ENCODE results near the gene HHLA2. TPM values are rescaled to one million over a fixed set of nuclear protein-coding genes. Genes with fewer than 3 reads are reported as not detected.

Gene HHLA2
- total RNA-seq, 1 donor from 2014 or later, result not detected

GRCh38 chr3:108410531-108410984, 114.2 kb downstream of the HHLA2 start:
- FAIRE-seq (no peak), DNase-seq (ENCODE audit: low read depth) (no peak)
- TF ChIP-seq CTCF (IDR thresholded peaks at IDR 0.05; ENCODE audit: insufficient read depth, low read length, severe bottlenecking), result no peak
- H3K36me3 ChIP-seq (ENCODE audit: control insufficient read depth, insufficient read depth, low read length), result no peaks in the 10 kb centered on the region
- H3K27me3 ChIP-seq (ENCODE audit: control insufficient read depth, insufficient read depth, low read length), result no peaks in the 10 kb centered on the region
- H3K4me3 ChIP-seq (ENCODE audit: low read depth, low read length), result no peak overlapping the region

- Histone ChIP-seq H3K4me3 (ENCODE audit: low read depth, low read length) (no peak overlapping the region), H3K36me3 (ENCODE audit: control insufficient read depth, insufficient read depth, low read length) (no peaks in the 10 kb centered on the region), H3K27me3 (ENCODE audit: control insufficient read depth, insufficient read depth, low read length) (no peaks in the 10 kb centered on the region)
- FAIRE-seq, result no peak
- no peak for TF ChIP-seq CTCF (IDR thresholded peaks at IDR 0.05; ENCODE audit: insufficient read depth, low read length, severe bottlenecking)
- DNase-seq (ENCODE audit: low read depth), result peak; percentile 82
Observed at GRCh38 chr3:108412121-108412750, 115.9 kb downstream of the HHLA2 start.

- Histone ChIP-seq H3K27me3 (ENCODE audit: control insufficient read depth, insufficient read depth, low read length) (no peaks in the 10 kb centered on the region), H3K36me3 (ENCODE audit: control insufficient read depth, insufficient read depth, low read length) (no peaks in the 10 kb centered on the region), H3K4me3 (ENCODE audit: low read depth, low read length) (no peak overlapping the region)
- no peak for TF ChIP-seq CTCF (IDR thresholded peaks at IDR 0.05; ENCODE audit: insufficient read depth, low read length, severe bottlenecking)
- FAIRE-seq (no peak), DNase-seq (ENCODE audit: low read depth) (no peak)
Observed at GRCh38 chr3:108414007-108414406, 117.7 kb downstream of the HHLA2 start.

- DNase-seq (ENCODE audit: low read depth) (no peak), FAIRE-seq (no peak)
- TF ChIP-seq CTCF (IDR thresholded peaks at IDR 0.05; ENCODE audit: insufficient read depth, low read length, severe bottlenecking), result no peak
- H3K27me3 ChIP-seq (ENCODE audit: control insufficient read depth, insufficient read depth, low read length), result no peaks in the 10 kb centered on the region
- no peaks in the 10 kb centered on the region for H3K36me3 ChIP-seq (ENCODE audit: control insufficient read depth, insufficient read depth, low read length)
- no peak overlapping the region for H3K4me3 ChIP-seq (ENCODE audit: low read depth, low read length)
Observed at GRCh38 chr3:108415661-108416060, 119.3 kb downstream of the HHLA2 start.

GRCh38 chr3:108416111-108416869, 119.9 kb downstream of the HHLA2 start:
- FAIRE-seq, result no peak

More at GRCh38 chr3:108416111-108416869, 119.9 kb downstream of the HHLA2 start:
- Histone ChIP-seq H3K27me3 (ENCODE audit: control insufficient read depth, insufficient read depth, low read length) (no peaks in the 10 kb centered on the region), H3K4me3 (ENCODE audit: low read depth, low read length) (no peak overlapping the region), H3K36me3 (ENCODE audit: control insufficient read depth, insufficient read depth, low read length) (no peaks in the 10 kb centered on the region)
- no peak for TF ChIP-seq CTCF (IDR thresholded peaks at IDR 0.05; ENCODE audit: insufficient read depth, low read length, severe bottlenecking)
- DNase-seq (ENCODE audit: low read depth), result peak; percentile 25

Data from bronchial epithelial cell (primary cell).